Measurements from ENCODE around the gene ADH1C.
"Not testable (repeated sequence)": the region's sequence is repeated elsewhere in the genome, so short reads cannot be mapped to it uniquely, and the experiment has no call there.

ADH1C gene

DNA sequence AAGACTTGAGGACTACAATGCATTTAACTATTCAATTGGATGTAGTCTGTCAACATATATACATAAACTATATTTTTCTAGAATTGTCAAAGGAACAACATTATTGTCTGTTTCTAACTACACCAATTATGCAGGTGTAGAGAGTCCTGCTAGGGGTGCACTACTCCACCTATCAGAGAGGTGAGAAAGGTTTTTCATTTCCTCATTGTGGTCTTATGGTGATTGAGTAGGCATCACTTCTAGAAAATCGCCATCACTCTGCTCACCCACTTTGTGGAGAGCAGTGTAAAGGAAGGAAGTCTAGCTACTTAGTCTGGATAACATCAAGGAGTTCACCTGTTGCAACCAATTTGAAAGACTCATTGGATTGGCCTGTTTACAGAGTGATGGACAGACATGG, 4.4 kb upstream of the ADH1C start:
- DNase-seq, result no peak

DNA sequence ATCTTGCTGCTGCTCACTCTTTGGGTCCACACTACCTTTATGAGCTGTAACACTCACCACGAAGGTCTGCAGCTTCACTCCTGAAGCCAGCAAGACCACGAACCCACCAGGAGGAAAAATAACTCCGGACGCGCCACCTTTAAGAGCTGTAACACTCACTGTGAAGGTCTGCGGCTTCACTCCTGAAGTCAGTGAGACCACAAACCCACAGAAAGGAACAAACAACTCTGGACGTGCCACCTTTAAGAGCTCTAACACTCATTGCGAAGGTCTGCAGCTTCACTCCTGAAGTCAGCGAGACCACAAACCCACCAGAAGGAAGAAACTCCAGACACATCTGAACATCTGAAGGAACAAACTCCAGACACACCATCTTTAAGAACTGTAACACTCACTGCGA, 3.6 kb upstream of the ADH1C start:
- not testable (repeated sequence) for DNase-seq

DNA sequence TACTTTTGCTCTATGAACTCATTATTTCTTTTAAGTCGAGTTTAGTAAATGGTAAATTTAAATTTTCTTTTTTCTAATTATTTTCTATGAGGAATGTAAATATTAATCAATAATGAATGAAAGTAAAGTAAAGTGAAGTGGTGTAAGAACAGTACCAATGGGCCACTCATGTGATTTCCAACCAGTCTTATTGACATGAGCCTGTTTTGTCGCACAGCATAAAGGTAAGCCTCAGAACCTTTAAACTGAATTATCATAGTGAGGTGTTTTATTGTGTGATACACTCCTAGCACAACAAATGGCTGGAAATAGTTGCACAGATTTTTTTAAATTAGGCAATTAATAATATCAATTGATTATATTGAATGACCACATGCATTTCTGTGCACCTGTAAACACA, 1.1 kb downstream of the ADH1C start:
- no peak for DNase-seq

DNA sequence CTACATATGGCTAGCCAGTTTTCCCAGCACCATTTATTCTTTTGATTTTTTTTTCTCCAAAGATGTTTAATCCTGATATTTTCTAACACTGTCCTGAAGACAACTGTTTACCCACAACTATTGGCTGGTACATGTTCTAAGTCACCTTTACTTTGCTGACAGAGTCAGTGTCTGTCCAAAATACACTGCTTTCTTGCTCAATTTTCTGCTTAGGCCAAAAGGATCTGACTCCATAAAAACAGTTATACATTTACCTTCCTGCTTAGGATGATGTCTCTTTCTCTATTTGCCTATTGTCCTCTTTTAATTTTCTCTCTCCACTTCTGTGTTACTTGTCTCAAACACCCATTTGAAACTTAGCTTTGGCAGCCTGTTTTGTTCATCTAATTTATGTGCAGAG, 3.2 kb downstream of the ADH1C start:
- no peak for DNase-seq

DNA sequence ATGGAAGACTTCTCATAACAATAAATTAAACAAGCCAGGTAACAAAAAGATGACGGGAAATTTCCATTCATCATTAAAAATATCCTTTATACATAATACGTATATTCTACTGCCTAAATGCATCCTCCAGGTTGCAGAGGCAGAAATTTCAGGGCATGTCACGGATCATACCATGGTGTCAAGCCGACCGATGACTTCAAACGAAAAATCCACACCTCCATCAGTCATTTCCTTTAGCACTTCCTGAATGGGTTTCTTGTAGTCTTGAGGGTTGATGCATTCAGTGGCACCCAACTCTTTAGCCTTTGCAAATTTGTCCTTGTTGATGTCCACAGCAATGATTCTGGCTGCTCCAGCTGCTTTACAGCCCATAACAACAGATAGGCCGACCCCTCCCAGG, 9.9 kb downstream of the ADH1C start:
- DNase-seq, result not testable (repeated sequence)

DNA sequence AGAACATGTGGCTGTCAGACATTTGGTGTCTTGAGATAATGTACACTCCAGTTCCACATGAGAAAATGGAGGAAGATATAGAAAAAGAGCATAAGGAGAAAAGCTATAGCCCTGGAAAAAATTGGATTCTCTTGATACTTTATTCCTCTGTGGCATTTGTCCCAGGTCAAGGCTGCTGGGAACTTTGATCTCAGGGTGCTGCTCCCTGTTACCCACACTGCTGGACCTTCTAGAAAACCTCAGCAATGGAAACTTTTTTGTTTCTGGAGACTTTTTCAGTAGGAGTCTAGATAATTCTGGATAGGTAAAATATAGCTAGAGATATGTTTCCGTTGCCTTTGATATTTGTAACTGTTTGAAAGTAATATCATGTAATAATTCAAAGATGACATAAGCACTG, 11.1 kb downstream of the ADH1C start:
- DNase-seq, result no peak

DNA sequence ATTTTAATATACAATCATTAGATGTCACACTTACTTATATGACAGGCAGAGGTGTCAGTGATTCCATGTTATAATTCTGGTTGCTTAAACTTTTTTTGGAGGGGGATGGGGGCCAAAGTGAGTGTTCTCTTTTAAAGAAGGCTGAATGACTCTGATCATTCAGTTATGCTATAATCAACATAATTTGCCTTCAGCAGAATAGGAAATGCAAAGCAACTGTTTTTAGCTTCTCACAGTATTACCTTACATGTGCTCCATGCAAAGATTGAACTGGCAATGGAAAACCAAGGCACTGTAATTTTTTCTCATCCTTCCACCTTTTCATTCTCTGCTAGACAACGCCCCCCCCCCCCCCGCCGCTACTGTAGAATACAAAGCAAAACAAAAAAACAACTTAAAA, 13.4 kb downstream of the ADH1C start:
- DNase-seq, result no peak

DNA sequence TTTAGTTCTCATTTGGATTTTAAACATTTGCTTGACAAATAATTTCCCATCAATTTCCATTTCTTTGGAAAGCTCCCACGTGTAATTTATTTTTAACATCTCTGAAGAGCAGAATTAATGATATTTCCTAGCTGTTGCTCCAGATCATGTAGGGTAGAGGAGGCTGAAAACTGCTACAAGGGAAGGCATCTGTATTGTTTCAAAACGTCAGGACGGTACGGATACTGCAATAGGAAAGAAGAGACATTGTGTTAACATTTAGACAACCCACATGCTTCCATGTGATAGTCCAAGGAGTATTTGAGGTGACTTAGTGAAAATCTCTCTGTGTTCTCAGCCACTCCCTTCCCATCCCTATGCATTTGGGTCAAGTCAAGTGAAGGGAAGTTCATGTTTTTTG, 16.0 kb downstream of the ADH1C start:
- DNase-seq, result no peak

DNA sequence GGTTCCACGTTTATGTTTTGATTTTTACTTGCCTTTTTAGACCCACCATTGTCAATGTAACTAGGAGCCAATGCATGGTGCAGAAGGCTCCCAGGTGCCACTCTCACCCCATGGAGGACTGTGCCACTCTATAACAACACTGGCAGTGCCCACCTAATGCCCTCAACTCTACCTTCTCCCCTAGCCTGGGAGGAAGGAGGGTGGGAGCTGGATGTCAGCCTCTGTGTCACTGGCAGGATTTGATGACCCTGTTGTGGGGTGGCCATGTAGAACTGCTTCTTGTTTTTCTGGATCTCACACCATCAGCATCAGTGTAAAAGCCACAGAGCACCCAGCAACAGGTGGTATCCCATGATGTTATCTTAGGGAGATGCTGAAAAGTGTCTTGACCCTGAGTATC, 17.7 kb downstream of the ADH1C start:
- DNase-seq, result no peak

DNA sequence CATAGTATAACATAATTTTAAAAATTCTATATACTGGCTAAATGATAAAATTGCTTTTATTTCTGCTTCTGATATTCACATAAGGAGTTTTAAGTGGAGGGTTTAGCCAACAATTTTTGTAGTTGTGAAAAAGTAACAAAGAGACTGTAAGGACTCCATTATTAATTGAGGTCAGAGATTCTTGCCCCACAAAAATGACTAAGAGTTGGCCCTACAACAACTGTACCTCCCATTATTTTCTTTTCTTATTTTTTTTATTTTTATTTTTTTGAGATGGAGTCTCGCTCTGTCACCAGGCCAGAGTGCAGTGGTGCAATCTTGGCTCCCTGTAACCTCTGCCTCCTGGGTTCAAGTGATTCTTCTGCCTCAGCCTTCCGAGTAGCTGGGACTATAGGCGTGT, 21.9 kb downstream of the ADH1C start:
- DNase-seq, result no peak

DNA sequence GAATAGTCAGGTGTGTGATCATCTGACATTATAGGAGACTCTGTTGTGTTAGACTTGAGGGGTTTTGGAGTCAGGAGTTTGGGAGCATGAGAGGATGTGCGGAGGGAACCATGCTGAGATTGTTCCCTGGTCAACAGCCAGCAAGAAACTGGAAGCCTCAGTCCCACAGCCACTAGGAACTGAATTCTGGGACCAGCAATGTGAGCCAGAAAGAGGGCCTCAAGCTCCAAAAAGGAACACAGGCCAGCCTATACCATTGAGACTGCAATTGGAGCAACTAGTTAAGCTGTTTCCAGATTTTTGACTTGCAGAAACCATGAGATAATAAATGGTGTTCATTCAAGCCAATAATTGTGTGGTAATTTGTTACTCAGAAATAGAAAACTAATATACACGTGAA, 22.7 kb downstream of the ADH1C start:
- no peak for DNase-seq

DNA sequence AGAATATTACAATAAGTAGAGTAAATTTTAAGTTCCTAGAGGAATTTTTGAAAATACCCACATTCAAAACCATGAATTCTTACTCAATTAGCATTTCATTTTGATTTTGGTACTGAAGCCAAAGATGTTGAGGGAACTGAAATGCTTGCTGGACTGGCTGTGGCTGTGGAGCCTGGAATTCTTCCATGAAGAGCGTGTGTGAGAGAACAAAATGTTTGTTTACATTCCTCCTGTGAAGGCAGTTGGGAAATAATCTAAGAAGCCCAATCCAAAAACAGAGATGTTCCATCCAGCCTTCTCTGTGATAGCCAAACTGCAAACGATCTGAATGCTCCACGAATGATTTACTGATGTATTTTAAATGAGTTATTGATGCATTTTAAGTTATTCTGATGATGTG, 27.6 kb downstream of the ADH1C start:
- no peak for DNase-seq

DNA sequence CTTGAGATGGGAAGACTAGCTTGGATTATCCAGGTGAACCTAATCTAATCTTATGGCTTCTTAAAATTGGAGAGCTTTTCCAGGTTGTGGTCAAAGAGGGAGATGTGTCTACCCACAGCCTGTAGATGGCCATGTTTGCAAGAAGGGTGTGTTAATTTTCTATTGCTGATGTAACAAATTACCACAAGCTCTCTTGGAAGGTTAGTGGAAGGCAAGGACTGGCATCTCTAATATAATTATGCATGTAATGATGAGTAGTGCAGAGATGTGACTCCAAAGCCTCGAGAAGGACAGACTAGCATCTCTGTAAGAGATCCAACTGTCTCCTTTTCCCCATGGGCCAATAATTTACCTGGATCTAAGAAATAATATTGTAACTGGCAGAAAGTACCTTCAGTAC, 28.2 kb downstream of the ADH1C start:
- DNase-seq, result no peak

DNA sequence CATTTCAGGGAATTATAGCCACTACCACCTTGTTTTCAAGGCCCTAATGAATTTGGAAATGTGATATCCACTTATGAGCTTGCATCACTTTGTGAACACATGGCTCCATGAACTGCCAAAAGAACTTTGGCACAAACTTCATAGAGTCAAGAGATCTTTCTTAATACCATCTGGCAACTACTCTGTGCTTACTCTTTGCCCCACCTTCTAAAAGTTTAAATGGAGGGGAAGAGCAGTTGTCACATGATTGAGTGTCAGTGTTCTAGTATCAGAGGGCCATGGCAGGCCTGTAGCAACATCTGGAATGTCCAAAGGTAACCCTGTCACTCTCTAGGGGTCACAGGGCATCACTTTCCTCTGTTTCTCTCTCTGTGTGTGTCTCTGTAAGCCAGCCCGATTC, 28.8 kb downstream of the ADH1C start:
- no peak for DNase-seq

DNA sequence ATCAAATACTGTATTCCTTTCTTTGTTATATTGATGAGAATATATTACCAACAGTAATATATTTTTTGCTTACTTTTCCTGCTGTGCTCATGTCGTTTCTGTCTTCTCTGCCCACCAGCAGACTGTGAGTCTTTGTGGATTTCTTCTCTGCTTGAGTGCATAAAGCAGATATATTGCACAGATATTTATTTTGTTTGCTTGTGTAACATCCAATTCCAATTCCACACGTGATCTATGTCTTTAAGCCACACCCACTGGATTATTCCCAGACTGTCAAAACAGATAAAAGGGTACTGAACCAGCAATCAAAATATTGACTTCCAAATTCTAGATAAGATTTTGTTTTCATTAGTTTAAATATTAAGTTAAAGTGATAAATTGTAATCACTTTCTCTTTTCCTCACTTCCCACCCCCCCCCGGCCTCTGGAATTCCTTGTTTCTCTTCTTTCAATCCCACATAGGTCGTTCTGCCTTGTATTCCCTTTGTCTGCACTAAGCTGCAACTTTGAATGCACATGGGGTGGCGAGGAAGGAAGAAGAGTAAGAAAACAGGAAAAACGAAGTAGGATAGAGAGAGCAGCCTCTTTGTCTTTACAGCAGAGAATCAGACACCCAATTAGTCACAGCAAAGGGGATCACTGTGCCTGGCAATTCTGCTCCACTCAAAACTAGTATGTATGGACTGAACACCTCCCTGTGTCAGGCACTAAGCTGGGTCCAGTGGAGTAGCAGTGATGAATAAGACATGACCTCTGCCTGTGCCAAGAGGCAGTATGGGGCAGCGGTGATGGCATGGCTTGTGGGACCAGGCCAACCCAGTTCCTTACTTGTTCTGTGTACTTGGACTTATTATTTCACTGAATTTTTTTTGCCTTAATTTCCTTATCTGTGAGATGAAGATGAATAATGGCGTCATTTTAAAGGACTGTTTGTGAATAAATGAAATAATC, 31.0 kb downstream of the ADH1C start, which contains the start of gene ADH1B:
Gene ADH1B, minus strand, starts transcription at position 161 of the 951 bp plus-strand sequence. Its CDS starts 70 bp downstream, at position 91.
- no peak for DNase-seq

DNA sequence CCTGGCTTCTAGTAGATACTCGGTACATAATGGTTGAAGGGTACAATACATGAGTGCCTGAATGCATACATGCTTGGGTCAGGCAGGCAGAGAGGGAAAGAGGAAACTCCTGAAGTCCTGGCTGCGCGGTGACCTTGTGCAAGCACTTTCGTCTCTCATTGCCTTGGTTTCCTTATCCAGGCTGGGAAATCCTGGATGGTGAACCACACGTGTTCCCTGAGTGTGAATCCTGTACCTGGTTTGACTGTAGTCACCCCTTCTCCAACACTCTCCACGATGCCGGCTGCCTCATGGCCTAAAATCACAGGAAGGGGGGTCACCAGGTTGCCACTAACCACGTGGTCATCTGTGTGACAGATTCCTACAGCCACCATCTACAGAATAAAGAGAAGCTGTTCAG, 34.7 kb downstream of the ADH1C start:
- not testable (repeated sequence) for DNase-seq

DNA sequence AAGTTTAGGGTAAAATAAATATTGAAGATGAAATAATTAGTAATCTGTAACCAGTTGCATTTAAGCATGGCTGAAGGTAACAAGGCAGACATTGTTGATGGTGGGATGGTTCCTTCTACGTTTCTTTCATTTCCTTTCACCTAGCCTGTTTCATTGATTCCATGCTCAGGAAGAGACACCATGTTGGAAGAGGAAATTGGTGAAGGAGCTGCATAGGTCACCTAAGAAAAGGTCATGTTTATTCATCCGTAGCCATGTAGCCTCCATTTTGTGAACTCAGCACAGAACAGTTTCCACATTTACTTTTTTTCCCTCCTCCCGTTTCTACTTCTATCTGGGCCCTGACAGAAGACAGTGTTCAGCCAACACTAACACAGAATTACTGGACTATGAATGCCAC, 35.2 kb downstream of the ADH1C start:
- no peak for DNase-seq

DNA sequence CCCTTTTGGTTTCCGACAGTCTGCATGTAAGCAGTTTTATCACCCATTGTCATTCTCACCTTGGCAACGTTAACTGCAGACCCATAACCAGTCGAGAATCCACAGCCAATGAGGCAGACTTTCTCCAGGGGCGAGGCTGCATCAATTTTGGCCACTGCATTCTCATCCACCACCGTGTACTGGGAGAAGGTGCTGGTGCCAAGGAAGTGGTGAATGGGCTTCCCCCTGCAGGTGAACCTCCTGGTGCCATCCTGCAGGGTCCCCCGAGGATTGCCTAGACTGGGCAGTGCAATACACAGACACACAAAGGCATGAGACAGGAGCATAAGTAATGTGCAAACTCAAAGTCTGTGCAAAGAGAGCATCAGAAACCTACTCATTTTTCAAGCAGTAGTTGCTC, 36.7 kb downstream of the ADH1C start:
- no peak for DNase-seq

DNA sequence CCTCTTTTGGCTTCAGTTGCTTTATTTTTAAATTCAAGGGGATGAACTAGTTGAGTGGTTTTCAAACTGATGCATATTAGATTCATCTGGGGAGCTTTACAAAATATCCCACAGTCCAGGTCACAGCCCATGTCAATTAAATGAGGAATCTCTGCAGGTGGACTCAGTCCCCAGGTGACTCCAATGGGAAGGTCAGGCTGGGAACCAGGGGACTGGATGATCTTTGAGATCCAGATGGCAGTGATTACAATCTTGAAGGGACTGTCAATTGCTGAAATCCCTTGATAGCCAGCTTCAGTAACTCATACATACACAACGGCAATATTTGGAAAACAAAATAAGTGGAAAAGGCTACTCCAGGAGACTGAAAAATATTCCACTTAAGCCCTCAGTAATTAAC, 38.3 kb downstream of the ADH1C start:
- no peak for DNase-seq

DNA sequence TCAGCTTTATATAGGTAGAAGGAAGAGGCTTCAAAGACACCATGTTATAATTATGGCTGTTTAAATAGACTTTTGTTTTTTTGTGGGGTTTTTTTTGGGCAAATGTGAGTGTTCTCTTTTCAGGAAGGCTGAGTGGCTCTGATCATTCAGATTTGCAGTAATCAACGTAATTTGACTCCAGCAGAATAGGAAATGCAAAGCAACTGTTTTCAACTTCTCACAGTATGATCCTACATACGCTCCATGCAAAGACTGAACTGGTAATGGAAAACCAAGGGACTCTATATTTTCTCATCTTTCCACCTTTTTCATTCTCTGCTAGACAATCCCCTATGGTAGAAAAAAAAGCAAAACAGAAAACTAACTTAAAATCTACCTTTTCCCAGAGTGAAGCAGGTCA, 42.2 kb downstream of the ADH1C start:
- no peak for DNase-seq

DNA sequence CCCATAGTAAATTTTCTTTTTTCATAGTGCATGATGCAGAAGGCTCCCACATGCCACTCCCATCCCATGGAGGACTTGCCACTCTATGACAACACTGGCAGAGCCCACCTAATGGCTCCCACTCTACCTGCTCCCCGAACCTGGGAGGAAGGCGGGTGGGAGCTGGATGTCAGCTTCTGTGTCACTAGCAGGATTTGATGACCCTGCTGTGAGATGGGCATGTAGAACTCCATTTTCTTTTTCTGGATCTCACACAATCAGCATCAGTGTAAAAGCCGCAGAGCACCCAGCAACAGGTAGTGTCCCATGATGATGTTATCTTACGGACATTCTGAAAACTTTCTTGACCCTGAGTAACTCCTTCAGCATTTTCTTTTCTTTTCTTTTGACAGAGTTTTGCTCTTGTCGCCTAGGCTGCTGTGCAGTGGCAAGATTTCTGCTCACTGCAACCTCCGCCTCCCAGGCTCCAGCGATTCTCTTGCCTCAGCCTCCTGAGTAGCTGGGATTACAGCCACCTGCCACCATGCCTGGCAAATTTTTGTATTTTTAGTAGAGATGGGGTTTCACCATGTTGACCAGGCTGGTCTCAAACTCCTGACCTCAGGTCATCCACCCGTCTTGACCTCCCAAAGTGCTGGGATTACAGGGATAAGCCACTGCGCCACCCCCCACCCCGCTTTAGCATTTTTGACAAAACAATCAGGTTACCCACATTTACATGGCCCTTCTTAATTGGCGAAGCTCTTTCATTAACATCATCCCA, 46.7 kb downstream of the ADH1C start:
- no peak for DNase-seq

DNA sequence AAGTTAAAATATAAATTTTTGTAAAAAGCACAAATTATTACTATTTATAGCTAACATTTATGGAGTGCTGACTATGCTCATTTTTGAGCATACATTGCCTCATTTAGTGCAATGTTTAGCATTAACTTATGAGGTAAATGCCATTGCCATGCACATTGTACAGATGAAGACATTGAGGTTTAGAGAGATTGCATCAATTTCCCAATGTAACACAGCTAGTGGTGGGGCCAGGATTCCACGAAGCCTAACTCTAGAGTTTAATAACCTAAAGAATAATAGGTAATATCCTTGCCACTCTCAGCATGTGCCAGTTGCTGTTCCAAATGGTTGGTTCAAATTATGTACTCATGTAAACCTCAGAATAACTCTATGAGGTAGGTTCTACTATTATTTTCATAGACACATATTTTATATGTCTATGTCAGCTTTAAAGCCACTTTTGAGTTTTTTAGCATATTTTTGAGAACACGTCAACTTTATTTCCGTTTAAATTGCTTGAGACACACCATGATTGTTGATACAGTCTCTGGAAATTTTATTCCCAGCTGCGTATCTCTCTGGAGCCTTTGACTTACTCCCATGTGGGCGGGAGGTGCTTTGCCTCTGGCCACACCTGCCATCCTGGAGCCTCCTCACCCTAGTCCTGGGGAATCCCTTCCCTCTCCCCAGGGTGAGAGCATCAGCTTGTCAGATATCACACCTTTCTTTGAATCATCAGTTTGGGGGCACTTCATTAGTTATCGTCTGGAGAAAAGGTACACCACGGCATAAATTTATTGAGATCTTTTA, 51.0 kb downstream of the ADH1C start:
- DNase-seq, result no peak

DNA sequence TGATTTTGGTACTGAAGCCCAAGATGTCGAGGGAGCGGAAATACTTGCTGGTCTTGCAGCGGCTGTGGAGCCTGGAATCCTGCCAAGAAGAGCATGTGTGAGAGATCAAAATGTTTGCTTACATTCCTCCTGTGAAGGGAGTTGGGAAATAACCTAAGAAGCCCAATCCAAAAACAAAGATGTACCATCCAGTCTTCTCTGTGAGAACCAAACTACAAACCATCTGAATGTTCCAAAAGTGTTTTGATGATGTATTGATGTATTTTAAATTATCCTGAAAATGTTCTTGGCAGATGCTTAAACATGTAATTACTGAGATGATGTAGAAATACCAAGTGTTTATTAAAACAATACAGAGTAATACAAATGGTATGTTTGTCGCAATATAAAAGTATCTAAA, 51.6 kb downstream of the ADH1C start:
- no peak for DNase-seq

All from activated CD4-positive, CD25-positive, alpha-beta regulatory T cell treated with anti-CD3 and anti-CD28 coated beads, Interleukin-2, amount 50 U/mL, for 72 hours (primary cell).